ENCODE measurements around the gene CCDC192.

GRCh38 chr5:127961763-127962145 is 258.6 kb downstream of the CCDC192 start:
- TF ChIP-seq CTCF (conservative IDR thresholded peaks at IDR 0.05; ENCODE audit: low read depth, low read length) (no peak), POLR2A (IDR thresholded peaks at IDR 0.05; ENCODE audit: low read depth, low read length) (no peak), USF2 (IDR thresholded peaks at IDR 0.05; ENCODE audit: low read depth, low read length) (no peak), RFX5 (IDR thresholded peaks at IDR 0.05; ENCODE audit: low read depth, low read length) (no peak), MAFK (IDR thresholded peaks at IDR 0.05; ENCODE audit: low read depth, low read length) (no peak), MAZ (IDR thresholded peaks at IDR 0.05; ENCODE audit: borderline replicate concordance, low read depth, low read length) (no peak), SMC3 (IDR thresholded peaks at IDR 0.05; ENCODE audit: low read depth, low read length) (no peak)

Measured in IMR-90 (cell line).